Measurements from ENCODE around the gene FANCG. TPM values are rescaled to one million over a fixed set of nuclear protein-coding genes. Genes with fewer than 3 reads are reported as not detected.

Gene FANCG
- total RNA-seq, 1 experiment from 2014 or later: 22.6 TPM

DNA sequence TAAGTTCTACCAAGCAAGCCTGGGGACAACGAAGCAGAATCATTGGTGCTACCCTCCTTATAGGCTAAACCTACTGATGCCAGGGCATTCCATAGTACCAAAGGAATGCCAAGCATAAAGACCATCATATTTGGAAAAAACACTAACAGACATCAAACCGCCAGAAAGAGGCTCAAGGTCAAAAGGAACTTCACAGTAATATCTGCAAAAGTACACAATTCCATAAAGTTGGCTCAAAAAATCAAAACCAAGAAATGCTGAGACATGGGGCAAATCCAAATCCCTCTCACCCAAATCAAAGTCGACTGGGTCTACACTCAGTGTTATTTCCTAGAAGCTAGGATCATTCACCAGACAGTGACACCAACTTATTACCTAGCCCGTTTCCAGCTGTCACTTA is 10.7 kb downstream of the FANCG start:
- no peak for DNase-seq (ENCODE audit: extremely low read depth, low read depth)

DNA sequence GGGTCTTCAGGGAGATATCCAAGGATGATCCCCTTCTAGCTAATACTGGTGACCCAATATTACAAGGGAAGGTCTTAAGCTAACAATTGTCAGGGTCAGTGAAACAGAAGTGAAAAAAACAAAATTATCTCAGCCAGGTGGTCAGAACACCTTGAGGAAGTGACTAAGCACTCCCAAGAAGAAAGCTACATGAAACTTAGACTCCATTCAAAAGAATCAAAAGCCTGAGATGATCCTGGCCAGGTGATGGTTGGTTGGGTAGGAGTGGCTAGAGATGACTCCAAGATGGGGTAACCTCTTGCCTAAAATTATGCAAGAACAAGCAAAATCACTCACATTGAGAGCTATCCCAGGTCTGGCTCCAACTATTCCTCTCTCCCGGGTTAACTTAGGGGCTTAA is 12.7 kb downstream of the FANCG start:
- no peak for DNase-seq (ENCODE audit: extremely low read depth, low read depth)

DNA sequence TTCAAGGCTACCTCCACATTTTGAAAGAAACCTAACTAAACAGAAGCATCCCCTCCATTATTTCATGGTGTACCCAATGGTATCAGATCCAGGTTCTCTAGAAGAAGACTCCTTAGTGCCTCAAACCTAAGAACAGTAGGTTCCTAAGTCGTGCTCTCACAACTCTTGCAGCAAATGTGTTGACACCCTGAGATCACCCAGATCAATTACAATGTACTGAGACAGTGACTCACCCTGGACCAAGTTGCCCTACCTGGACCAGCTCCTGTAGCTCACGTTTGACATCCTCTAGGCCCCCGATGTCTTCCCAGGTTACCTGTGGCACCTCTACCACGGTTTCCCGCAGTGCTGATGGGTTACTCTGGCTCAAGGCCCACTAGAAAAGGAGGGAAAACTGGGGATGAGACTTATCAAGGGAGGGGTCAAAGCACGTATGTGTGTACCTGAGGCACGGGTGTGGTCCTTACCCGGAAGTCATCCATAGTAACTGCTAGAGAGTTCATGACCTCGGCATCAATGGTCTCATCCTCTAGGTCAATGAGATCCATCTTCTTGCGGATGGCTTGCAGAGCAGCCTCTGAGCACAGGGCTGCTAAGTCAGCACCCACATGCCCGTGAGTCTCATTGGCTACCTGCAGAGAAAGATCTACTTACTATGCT is 19.1 kb downstream of the FANCG start:
- no peak for DNase-seq (ENCODE audit: extremely low read depth, low read depth)

DNA sequence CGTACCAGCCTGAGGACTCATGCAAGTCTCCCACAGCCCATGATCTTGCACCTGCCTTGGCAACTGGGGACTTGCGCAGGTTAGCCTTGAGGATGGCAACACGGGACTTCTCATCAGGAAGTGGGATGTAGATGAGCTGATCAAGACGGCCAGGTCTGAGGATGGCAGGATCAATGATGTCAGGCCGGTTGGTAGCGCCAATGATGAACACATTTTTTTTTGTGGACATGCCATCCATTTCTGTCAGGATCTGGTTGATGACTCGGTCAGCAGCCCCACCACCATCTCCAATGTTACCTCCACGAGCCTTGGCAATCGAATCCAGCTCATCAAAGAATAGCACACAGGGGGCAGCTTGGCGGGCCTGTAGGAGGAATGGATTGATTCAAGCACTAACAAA is 20.3 kb downstream of the FANCG start:
- DNase-seq (ENCODE audit: extremely low read depth, low read depth): no peak

DNA sequence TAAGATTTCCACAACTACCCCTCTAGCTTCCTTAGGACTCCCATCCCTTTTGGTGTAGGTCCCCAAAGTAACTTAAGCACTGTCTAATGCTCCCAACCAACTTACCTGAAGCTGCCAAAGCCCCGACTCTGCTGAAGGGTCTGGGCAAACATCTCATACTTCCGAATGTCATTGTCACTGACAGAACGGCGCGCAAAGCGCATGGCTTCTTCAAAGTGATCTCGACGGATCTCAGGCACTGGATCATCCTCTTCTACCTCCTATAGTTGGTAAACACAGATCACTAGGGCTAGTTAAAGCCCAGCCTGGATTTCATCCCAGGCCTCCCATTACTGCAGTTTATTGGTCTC is 22.5 kb downstream of the FANCG start:
- no peak for DNase-seq (ENCODE audit: extremely low read depth, low read depth)

DNA sequence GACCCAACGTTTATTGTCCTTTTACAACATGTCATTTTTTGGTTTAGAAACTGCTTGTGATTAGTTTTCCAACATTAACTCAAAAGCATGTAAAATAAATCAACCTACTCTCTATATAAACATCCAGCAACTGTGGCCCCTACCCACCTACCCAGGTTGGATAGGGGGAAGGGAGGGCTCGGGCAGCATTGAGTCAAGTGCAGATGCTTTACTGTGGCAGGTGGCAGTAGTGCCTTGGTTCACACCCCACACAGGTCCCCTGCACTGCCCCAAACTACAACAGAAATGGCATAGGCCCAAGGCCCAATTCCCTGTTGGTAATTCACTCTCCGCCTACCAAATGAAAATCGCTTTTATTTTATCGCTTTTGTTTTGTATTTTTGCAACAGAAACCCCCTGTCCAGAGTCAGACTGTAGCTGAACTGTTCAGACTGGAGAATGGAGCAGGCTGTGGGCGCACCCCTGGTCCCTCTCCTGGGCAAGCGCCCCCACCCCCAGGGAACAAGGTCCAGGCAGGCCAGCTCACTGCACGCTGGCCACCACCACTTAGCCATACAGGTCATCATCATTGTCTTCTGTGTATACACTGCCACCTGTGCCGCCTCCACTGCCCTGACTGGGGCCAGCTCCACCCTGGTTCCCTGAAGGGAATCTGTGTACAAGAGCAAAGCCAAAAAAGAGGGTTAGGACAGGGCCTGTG is 23.0 kb downstream of the FANCG start:
- DNase-seq (ENCODE audit: extremely low read depth, low read depth): no peak

DNA sequence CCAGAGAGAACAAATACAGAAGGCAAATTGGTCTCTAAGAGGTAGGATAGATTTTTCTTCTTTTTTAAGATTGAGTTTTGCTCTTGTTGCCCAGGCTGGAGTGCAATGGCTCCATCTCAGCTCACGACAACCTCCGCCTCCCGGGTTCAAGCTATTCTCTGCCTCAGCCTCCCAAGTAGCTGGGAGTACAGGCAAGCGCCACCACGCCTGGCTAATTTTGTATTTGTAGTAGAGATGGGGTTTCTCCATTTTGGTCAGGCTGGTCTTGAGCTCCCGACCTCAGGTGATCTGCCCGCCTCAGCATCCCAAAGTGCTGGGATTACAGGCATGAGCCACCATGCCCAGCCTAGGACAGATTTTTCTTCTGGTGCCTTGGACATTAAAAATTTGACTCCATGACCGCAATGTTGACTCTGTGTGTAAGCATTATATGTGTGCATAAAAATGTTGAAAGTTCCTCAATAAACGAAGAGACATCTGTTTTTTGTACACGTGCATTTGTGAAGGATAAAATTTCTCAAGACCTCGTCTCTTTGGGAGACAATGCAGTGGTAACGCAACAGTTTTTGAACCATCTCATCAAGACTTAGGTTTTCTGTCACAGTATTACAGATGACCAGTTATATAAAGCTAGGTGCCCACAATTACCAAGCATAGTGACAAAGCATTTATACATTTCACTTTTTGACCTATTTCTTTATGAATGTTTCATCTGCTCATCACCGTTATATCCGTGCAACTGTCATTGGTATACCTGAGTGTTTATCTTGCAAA is 24.7 kb downstream of the FANCG start:
- DNase-seq (ENCODE audit: extremely low read depth, low read depth): no peak

DNA sequence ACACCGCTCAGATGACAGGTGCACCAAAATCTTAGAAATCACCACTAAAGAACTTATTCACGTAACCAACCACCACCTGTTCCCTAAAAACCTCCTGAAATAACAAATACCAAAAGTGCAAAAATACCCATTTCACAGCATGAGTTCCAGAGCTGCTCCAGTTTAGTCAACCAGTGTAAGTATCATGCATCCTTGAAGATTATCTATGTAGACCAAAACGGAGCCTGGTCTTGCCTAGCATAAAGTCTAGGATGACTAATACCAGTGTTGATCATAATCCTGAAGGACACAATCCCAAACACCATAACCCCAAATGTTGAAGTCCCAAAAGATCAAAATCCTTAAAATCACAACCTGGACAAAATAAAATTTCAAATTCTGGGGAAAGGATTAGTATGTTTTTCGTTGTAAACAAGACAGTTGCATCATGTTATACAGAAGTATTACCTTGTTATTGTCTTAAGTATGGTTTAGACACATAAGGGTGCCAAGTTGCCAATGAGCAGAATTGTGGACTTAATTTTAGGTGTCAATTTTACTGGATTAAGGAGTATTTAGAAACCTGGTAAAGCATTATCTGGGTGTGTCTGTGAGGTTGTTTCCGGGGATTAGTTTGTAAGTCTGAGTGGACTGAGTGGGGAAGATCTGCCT is 25.4 kb downstream of the FANCG start:
- DNase-seq (ENCODE audit: extremely low read depth, low read depth): no peak

DNA sequence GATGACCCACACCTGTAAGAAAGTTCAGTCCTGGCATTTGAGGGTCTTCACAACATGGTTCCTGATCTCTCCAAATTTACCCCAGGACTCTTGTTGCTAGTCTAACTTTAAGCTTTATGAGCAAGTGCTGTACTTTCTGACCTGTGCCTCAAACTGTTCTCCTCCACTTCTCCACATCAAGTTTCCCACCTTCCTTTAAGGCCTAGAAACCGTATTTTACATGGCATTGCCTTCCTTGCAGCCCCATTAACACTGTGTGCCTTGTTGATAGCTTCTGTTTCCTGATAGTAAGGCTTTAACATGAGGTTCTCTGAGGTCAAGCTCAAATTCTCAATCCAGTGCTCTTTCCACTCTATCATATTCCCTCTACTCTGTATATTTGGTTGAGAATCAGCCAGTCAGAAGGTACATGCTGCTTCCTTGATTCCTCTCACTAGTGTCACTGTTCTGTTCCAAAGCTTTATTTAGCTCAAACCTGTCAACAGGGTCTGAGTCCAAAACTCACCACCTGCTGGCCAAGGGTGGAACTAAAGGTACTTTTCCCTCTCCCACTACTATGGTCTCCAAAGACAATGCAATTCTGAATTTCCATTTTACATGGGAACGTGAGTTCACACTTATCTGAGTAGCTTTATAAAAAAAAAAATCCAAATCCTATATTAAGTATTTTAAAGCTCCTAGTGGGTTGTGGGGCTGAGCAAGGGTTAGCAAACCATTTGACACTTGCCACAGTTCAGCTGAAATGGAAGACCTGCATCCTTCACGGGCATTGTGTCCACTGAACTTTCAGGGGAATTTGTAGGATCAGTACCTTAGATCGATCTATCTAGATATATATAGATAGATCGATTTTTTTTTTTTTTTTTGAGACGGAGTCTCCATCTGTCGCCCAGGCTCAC is 28.4 kb downstream of the FANCG start:
- DNase-seq (ENCODE audit: extremely low read depth, low read depth): peak; percentile 25

DNA sequence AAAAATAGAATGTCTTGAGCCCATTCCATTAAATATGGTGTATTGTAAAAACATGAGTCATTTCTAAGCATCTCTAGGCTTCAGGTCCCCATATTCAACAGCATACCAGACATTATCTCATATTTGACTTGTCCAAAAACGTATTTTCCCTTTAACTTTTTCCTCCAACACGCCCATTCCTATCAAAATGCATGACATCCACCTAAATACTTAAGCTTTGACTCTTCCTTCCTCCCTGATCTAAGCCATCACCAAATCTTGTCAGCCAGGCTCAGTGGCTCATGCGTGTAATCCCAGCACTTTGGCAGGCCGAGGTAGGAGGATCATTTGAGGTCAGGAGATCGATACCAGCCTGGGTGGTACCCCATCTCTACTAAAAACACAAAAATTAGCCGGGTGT is 31.2 kb downstream of the FANCG start:
- no peak for DNase-seq (ENCODE audit: extremely low read depth, low read depth)

DNA sequence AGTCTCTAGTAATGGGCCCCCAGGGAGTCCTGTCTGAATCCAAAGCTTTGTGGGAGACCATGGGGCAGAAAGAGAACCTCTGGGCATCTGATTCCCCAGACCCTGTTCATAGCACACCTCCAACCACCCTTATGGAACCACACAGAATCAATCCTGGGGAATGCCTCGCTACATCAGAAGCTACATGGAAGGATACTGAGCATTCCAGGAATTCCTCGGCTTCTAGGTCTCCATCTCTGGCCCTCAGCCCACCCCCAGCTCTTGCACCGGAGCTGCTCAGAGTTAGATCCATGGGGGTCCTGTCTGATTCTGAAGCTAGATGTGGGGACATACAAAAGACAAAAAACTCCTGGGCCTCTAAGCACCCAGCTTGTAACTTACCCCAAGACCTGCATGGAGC is 35.7 kb downstream of the FANCG start:
- DNase-seq (ENCODE audit: extremely low read depth, low read depth): no peak

DNA sequence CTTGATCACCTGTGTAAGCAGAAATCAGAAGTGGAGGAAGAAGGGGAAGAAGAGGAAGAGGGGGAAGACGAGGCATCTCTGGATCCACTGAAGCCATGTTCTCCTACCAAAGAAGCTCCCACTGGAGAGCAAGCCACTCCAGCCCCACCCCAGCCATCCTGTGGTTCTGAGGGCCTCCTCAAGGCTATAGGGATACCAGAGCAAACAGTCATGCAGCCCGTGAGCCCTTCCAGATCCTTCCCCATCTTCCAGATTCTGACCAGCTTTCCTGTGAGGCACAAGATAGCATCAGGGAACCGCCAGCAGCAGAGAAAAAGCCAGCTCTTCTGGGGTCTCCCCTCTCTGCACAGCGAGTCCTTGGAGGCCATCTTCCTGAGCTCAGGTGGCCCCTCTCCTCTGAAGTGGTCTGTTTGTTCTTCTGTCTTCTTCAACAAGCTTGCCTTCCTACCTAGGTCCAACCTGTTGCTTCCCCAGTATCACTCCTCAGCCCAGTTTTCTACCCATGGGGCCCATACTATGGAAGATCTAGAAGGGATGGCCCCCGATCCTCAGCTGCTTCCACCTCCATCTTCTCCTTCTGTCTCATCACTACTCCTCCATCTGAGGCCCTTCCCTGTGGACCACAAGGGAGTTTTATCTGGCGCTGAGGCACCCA is 36.7 kb downstream of the FANCG start:
- no peak for DNase-seq (ENCODE audit: extremely low read depth, low read depth)

DNA sequence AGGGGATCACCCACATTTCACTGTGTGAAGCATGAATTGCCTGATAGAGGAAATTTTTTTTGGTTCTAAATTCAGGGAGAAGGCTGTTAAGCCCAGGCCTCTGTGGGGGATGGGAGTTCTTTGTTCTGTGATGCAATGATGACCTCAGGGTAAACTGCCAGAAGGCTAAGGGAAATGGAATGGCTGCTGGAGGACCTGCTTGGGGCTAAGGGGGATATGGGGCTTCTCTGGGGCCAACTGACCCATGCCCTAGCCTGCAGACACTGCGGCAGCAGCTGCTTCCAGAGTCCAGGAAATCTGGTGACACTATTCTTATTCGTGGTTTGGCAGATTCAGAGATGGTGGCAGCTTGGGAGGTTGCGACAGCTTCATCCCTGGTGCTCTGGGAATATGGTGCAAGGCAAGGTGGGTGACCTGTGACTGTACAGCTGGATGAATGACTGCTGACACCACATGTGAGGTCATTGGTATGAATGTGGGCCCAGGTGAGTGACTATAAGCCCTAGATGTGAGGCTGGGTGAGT is 37.6 kb downstream of the FANCG start:
- no peak for DNase-seq (ENCODE audit: extremely low read depth, low read depth)

DNA sequence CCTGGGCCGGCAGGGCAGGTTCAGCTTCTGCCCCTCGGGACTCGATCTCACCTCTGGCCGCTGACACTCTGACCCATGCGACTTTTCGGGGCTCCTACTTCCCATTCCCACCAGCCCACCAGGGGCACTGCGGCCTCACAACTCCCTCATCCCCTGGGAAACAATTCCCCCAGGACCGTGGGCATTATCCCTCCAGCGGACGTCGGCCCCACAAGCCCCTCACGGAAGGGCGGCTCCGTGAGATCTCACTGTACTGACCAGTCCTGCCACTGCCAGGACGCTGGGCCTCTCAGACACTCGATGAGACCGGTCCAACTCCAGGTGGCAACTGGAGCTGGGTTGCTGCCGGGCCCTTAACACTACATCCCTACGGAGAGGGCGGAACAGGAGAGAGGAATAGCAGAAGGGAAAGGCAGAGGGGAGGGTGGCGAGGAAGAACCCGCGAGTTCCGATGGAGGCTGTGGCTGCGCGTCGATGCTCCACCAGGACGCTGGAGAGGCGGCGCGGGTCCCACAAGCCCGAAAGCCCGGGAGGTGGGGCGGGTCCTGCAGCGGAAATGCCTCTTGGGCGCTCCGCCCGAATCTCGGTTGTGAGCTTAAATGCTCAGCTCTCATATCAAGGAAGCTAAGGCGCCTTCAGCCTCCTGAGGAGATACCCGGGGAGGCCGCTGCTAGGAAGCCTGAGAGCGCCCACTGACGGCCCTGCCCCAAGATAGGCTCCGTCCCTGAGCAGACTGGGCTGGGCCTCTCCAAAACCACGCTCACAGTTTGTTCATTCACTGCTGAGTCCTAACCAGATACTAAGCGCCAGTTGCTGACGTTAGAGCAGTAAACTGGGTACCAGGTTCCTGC is 43.7 kb downstream of the FANCG start:
- no peak for DNase-seq (ENCODE audit: extremely low read depth, low read depth)

DNA sequence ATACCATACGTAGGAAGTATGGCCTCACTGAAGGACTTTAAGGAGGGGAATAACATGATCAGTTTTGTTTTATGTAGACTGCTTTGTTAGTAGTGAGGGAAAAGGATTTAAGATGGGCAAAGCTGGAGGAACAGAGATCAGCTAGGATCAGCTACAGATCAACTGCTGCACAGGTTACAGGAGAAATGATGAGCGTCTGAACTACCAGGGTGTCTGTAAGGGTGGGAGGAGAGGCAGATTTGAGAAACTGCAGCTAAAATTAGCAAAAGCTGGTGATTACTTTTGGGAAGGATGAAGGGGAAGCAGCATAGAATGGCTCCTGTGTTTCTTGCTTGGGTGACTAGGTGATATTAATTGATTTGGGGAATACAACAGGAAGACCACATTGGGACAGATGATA is 46.6 kb downstream of the FANCG start:
- DNase-seq (ENCODE audit: extremely low read depth, low read depth): no peak

DNA sequence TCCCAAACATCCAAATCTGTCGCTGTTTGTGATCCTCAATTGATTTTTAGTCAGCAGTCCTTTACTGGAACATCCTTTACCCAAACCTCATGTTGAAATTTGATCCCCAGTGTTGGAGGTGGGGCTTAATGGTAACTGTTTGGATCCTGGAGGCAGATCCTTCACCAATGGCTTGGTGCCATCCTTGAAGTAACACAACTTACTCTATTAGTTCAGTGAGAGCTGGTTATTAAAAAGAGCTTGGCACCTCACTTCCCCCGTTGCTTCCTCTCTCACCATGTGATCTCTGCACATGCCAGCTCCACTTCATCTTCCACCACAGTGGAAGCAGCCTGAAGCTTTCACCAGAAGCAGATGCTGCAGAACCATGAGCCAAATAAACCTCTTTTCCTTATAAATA is 49.9 kb downstream of the FANCG start:
- no peak for DNase-seq (ENCODE audit: extremely low read depth, low read depth)

DNA sequence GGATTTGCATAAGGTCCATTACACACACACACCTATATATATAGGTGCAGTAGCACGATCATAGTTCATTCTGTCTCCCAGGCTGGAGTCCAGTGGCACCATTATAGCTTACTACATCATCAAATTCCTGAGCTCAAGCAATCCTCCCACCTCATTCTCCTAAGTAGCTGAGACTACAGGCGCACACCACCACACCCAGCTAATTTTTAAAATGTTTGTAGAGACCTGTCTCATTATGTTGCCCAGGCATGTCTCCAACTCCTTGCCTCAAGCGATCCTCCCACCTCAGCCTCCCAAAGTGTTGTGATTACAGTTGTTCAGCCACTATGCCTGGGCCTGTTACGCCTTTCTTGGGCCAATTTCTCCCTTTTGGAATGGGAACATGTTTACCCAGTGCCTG is 50.5 kb downstream of the FANCG start:
- DNase-seq (ENCODE audit: extremely low read depth, low read depth): no peak

DNA sequence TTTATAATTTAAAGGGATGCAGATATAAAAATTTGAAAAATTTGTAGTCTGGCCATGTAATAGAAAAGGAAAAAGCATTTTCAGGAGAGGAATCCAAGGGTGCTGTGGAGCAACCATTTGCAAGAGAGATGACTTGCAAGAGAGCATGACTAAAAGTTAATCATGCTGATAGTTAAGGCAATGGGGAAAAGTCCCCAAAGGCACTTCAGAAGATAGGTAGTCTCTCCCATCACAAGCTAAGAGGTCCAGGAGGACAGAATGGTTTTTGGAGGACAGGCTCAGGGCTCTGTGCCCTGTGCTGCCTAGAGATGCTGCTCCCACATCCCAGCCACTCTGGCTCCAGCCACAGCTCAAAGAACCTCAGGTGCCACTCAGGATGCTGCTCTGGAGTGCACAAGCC is 51.4 kb downstream of the FANCG start:
- no peak for DNase-seq (ENCODE audit: extremely low read depth, low read depth)

DNA sequence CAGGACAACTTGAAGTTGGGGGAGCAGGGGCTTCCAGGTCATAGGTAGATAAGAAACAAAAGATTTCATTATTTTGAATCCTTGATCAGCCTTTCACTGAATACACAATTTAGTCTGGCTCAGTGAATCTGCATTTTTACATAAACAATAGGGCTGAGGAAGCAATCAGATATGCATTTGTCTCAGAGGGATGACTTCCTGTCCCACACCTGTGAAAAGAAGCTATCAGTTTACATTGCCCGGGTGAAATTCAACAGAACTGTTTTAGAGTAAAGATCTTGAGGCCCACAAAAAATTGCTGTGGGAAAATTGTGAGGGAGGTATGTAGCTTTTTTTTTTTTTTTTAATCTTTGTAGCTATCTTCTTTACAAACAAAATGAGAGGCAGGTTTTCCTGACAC is 51.9 kb downstream of the FANCG start:
- no peak for DNase-seq (ENCODE audit: extremely low read depth, low read depth)
